Ureter (tissue), 1 donor: Measurements from ENCODE around the gene DNM3. TPM values are rescaled to one million over a fixed set of nuclear protein-coding genes. Genes with fewer than 3 reads are reported as not detected.

Source experiments
- DNase-seq: peaks from one replicate; pipeline ENCODE4 v3.0.0-alpha.2; 2020; ENCODE audit warnings: low spot score
- total RNA-seq: library from RNA; stranded (reverse); gene quantifications from one replicate; pipeline ENCODE4 v1.2.4, GENCODE V29; 2023
- donor health status: DM: yes; HTN: yes; CAD: no.

Gene DNM3
- total RNA-seq, 1 donor from 2014 or later, result 7.9 TPM

- no peak for DNase-seq
These were observed 78.9 kb downstream of the DNM3 start for GRCh38 chr1:171919891-171920887.

GRCh38 chr1:171922999-171923398, 81.7 kb downstream of the DNM3 start:
- no peak for DNase-seq

- DNase-seq, result no peak
These were observed 87.8 kb downstream of the DNM3 start for GRCh38 chr1:171929121-171929520.

- DNase-seq, result no peak
These were observed 90.5 kb downstream of the DNM3 start for GRCh38 chr1:171931752-171932151.

GRCh38 chr1:171934664-171935063, 93.4 kb downstream of the DNM3 start:
- no peak for DNase-seq

- DNase-seq, result no peak
These were observed 93.8 kb downstream of the DNM3 start for GRCh38 chr1:171935086-171935485.

DNA sequence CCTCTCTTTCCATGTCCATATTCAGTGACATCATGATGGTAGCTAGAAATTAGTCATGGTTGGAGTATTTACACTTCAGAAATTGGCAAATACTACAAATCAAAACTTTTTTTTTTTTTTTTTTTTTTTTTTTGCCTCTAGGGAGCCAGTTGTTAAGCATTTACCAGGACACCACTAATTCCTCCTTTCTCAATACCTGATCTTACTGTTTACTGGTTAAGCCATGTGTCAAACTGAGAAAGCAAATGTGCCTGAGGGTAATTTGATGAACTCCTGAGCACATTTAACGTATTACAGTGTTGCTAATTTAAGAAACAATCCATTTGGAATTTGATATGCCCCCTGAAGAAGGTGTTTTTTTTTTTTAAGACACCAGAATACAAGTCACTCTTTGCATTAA, 94.4 kb downstream of the DNM3 start:
- no peak for DNase-seq

GRCh38 chr1:171937938-171938337, 96.6 kb downstream of the DNM3 start:
- DNase-seq, result no peak

DNA sequence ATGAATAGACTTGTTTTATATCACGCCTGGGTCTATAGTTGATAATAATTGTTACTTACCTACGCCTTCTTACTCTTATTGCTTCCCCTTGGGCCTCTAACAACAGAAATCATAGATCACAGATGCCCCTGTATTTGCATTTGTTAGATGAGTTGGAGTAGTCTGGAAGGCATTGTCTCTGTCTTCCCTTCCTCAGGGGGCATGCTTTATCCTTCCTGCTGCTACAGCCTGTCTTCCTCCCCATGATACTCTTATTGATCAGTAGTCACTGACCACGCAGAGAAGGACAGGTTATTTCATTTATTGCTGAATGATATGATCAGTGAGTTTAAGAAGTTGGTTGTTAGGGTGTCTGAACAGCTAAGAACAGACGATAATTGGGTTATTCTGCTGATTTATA, 98.4 kb downstream of the DNM3 start:
- no peak for DNase-seq

GRCh38 chr1:171940368-171940767, 99.1 kb downstream of the DNM3 start:
- DNase-seq, result no peak

GRCh38 chr1:171941920-171942319, 100.6 kb downstream of the DNM3 start:
- DNase-seq, result no peak

GRCh38 chr1:171943973-171944561, 102.8 kb downstream of the DNM3 start:
- DNase-seq, result no peak

DNA sequence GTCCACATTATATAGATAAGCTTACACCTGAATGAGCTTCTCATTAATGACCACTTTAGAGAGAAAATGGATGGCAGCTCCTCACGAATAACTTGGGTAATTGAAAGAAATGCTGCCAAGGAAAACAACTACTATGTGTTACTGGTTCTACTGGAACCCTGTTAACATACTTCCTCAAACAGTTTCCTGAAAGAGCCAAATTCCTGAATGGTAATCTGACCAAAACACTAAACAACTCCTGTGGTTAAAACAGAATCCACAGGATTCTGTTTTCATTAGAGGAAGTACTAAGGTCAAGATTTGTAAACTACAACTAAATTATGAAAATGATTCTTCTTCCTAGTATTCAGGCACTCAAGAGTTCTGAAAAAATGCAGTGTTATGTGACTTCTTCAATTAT, 107.2 kb downstream of the DNM3 start:
- DNase-seq, result no peak

DNA sequence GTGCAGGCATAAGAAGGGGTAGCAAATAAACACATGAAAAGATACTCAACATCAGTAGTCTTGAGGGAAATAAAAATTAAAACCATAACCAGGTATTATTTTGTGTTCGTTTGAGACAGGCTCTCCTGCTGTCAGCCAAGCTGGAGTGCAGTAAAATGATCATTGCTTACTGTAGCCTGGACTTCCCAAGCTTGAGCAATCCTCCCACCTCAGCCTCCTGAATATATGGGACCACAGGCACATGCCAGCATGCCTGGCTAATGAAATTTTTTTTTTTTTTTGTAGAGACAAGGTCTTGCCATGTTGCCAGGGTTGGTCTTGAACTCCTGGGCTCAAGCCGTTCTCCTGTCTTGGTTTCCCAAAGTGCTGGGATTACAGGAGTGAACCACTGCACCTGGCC, 108.0 kb downstream of the DNM3 start:
- DNase-seq, result no peak

GRCh38 chr1:171953835-171954234, 112.5 kb downstream of the DNM3 start:
- no peak for DNase-seq

GRCh38 chr1:171954361-171954760, 113.1 kb downstream of the DNM3 start:
- no peak for DNase-seq

- no peak for DNase-seq
These were observed 120.6 kb downstream of the DNM3 start for GRCh38 chr1:171961861-171962260.

- no peak for DNase-seq
These were observed 122.5 kb downstream of the DNM3 start for GRCh38 chr1:171963762-171964161.

- DNase-seq, result no peak
These were observed 124.5 kb downstream of the DNM3 start for GRCh38 chr1:171965777-171966176.

- DNase-seq, result no peak
These were observed 125.3 kb downstream of the DNM3 start for GRCh38 chr1:171966426-171967220.

DNA sequence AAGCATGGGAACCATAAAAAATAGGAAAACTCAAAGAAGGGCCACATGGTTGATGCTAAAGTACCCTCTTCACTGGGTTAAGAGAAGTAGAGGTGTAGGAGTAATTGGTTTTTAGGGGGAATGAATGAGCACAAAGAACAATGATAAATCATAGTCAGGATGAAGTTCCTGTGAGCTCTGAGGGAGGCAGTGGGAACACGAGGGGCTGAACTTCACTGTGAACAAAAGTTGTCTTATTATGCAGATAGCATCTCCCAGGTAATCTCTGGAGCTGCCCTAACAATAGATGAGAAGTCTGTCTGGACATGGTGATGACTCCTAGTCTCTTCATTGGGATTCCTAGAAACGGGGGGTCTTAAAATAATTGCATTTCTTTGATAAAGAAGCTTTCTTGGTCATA, 127.9 kb downstream of the DNM3 start:
- no peak for DNase-seq

DNA sequence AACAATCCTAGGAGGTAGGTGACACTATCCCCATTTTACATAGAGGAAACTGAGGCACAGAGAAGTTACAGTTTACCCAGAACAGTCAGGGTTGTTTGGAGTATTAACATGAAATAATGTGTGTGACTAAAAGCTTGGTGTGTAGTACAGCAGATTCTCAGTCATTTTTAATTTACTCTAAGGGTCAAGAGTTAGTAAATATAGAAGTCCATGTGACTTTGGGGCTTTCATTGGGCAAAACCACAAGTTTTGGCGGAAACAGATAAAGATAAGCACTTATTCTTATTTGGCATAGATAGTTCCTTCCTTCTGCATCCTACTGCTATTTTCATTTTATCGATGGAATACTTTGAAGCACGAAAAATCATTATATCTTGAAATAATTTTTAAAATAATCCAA, 128.5 kb downstream of the DNM3 start:
- no peak for DNase-seq
